HG03460 (cell line): ENCODE results near the gene PRKG2.

Experiments
- ATAC-seq: cut with Tn5 transposase; IDR thresholded peaks from one replicate; pipeline ENCODE4 v1.9.1; 2021; ENCODE audit not compliant: unreplicated experiment

The PRKG2 gene

GRCh38 chr4:81218206-81218605 lies 3.2 kb upstream of the PRKG2 start:
- ATAC-seq: no peak

GRCh38 chr4:81217779-81218178 lies 2.8 kb upstream of the PRKG2 start:
- ATAC-seq: no peak

GRCh38 chr4:81215931-81216330 lies 909 bp upstream of the PRKG2 start:
- ATAC-seq: no peak

GRCh38 chr4:81214144-81214880 lies 710 bp downstream of the PRKG2 start:
- ATAC-seq: no peak

- no peak for ATAC-seq
Observed at GRCh38 chr4:81213671-81214070, 1.4 kb downstream of the PRKG2 start.

GRCh38 chr4:81211956-81212355 lies 3.1 kb downstream of the PRKG2 start:
- ATAC-seq: no peak

- no peak for ATAC-seq
Observed at GRCh38 chr4:81207828-81208227, 7.2 kb downstream of the PRKG2 start.

GRCh38 chr4:81205302-81205701 lies 9.7 kb downstream of the PRKG2 start:
- ATAC-seq: no peak

GRCh38 chr4:81204571-81204970 lies 10.5 kb downstream of the PRKG2 start:
- no peak for ATAC-seq

- no peak for ATAC-seq
Observed at GRCh38 chr4:81199831-81200230, 15.2 kb downstream of the PRKG2 start.

- no peak for ATAC-seq
Observed at GRCh38 chr4:81198609-81199008, 16.4 kb downstream of the PRKG2 start.

GRCh38 chr4:81197864-81198524 lies 17.0 kb downstream of the PRKG2 start:
- ATAC-seq: no peak

GRCh38 chr4:81196126-81196650 lies 18.8 kb downstream of the PRKG2 start:
- ATAC-seq: no peak

GRCh38 chr4:81195475-81195874 lies 19.5 kb downstream of the PRKG2 start:
- ATAC-seq: no peak

- no peak for ATAC-seq
Observed at GRCh38 chr4:81194286-81194685, 20.7 kb downstream of the PRKG2 start.

- ATAC-seq: no peak
Observed at GRCh38 chr4:81180916-81181315, 34.1 kb downstream of the PRKG2 start.

- ATAC-seq: no peak
Observed at GRCh38 chr4:81179326-81179725, 35.7 kb downstream of the PRKG2 start.

- no peak for ATAC-seq
Observed at GRCh38 chr4:81173213-81173612, 41.8 kb downstream of the PRKG2 start.

- no peak for ATAC-seq
Observed at GRCh38 chr4:81166458-81167160, 48.4 kb downstream of the PRKG2 start.

GRCh38 chr4:81165861-81166430 lies 49.1 kb downstream of the PRKG2 start:
- no peak for ATAC-seq

- no peak for ATAC-seq
Observed at GRCh38 chr4:81164623-81165416, 50.2 kb downstream of the PRKG2 start.
